ENCODE measurements around the gene BTBD1.
A peak's percentile ranks its signal among the peaks of the same experiment; 100 is the strongest.
"Not testable (repeated sequence)": the region's sequence is repeated elsewhere in the genome, so short reads cannot be mapped to it uniquely, and the experiment has no call there.

Gene BTBD1

DNA sequence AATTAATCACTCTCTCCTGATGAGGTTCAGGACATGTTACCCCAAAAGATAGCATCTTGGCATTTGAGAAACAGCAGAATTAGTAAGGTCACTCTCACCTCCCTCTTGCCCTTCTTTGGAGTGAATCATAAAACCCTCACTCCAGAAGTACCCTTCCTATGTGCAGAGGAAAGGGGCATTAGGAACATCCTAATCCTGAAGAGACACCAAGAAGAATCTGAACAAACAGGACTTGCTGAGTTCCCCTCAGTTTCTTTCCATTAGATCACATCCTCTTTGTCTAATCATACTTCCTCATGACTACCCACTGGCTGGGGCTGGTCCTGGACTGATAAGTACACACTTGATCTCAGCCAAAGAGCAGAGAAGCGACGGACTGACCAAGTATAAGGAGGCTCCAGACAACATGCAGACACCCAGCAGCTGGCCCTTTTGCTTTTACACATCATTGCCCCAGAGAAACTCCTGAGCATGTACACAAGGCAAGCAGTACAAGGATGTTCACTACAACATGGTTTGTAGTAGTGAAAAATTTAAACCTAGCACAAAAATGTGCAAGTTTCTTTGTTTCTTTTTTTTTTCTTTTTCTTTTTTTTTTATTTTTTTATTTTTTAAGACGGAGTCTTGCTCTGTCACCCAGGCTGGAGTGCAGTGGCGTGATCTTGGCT lies 25.4 kb upstream of the BTBD1 start:
- peak; percentile 3 for DNase-seq (ENCODE audit: low spot score)

DNA sequence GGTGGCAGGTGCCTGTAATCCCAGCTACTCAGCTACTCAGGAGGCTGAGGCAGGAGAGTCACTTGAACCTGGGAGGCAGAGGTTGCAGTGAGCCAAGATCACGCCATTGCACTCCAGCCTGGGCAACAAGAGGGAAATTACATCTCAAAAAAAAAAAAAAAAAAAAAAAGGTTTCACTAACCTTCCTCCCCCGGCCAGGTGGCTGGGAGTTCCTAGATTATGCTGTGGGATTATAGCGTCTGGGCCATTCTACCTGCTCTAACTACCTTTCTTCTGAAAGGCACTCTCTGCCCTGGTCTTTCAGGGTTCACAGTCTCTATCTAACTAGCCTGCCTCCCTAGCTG lies 24.9 kb upstream of the BTBD1 start:
- not testable (repeated sequence) for DNase-seq (ENCODE audit: low spot score)

DNA sequence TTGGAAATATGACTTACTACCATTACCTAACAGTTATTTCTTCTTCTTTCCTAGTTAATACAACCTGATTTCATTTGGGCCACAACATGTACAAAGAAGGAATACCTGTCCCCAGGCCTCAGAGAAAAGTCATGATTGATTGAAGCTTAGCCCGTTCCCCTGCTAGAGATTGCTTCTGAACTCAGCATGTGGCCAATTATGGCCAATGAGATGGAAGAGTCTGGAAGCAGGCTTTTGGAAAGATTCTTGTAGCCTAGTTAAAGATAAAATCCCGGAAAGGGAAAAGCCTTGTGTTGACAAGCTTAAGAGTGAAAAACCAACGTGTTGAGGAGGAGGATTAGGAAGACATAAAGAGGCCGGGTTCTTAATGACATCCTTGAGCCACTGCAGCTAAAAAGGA lies 23.4 kb upstream of the BTBD1 start:
- DNase-seq (ENCODE audit: low spot score), result no peak

DNA sequence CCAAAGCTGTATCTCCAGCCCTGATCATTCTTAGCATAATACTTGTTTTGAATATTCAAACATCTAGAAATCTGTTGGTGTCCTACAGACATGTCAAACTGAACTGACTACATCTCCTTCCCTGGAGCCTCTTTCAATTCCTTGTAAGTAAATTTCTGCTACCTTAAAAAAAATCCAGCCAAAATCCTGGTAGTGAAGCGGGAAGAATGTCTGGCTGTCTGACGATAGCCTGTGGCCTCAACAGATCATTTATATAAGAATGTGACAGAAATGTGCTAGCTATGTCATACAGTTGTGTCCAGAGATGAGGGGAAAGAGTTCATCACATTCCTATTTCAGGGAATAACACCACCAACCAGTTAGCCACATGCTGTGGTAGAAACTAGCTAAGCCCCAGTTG lies 21.8 kb upstream of the BTBD1 start:
- DNase-seq (ENCODE audit: low spot score), result no peak

DNA sequence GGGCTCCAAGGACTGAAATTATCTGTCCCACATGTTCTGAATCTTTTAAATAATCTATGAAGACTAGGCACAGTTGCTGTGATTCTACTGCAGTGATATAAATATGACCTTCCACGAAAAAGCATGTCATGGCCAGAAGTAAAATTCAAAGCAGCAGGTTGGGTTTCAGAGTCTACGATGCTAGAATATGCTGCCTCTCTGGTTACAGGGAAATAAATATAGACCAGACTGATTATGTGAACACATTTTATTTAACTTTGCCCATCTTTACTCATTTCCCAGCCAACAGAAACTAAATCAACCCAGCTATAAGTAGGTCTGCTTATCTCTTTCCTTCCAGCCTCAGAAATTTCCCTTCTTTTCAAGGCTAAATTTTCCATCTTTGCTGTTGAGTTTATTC lies 20.5 kb upstream of the BTBD1 start:
- no peak for DNase-seq (ENCODE audit: low spot score)

DNA sequence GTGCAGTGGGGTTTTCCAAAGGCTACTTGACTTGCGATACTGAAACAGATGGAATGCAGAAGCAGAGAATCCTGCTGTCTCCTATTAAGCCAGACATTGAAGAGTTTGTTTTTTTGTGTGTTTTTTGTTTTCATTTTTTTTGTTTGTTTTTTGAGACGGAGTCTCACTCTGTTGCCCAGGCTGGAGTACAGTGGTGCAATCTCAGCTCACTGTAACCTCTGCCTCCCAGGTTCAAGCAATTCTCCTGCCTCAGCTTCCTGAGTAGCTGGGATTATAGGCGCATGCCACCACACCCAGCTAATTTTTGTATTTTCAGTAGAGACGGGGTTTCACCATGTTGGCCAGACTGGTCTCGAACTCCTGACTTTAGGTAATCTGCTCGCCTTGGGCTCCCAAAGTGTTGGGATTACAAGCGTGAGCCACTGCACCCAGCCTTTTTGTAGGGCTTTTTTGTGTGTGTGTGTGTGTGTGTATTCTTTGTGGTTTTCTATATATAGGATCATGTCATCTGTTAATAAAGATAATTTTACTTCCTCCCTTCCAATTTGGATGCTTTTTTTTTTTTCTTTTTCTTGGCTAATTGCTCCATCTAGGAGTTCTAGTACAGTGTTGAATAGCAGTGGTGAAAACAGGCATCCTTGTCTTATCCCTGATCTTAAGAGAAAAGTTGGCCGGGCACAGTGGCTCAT lies 19.0 kb upstream of the BTBD1 start:
- not testable (repeated sequence) for DNase-seq (ENCODE audit: low spot score)

DNA sequence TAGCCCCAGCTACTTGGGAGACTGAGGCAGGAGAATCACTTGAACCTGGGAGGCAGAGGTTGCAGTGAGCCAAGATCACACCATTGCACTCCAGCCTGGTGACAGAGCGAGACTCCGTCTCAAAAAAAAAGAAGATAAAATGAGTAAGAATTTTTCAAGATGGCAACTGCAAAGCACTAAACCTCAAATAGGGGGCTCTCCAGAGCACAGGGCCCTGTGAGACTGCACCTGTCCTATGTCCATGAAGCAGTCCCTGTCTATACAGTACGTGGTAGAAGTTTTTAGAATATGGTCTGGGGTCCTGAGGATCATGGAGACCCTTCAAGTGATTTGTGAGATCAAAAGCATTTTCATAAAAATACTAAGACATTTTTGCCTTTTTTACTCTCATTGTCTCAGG lies 18.4 kb upstream of the BTBD1 start:
- DNase-seq (ENCODE audit: low spot score), result not testable (repeated sequence)

DNA sequence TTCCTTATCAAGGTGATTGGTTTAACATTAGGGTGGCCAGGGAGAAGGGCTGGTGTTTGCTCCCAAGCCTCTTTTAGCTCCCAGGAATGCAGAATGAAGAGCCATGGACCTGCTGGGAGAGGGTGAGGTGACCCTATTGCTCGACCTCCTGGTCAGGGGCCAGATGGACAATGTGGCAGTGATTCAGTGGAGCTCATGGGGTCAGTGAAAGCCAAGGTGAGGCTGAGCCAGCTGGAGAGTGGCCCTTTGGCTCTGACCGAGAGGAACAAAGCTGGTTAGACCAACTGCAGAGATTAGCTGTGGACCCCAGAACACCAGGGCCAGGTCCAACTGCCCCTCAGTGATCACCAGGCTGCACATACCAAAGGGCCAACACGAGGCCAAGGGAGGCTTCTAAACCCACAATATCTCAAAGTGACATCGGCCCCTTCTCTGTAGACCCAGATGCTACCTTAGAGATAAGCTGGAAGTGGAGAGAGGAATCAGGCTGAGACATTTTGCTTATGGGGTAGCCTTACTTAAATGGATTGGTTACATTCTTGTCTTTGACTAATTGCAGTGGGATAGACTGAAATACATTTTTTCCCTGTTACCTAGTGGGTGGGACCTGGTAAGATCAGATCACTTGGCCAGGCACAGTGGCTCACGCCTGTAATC lies 15.8 kb upstream of the BTBD1 start:
- DNase-seq (ENCODE audit: low spot score), result no peak

DNA sequence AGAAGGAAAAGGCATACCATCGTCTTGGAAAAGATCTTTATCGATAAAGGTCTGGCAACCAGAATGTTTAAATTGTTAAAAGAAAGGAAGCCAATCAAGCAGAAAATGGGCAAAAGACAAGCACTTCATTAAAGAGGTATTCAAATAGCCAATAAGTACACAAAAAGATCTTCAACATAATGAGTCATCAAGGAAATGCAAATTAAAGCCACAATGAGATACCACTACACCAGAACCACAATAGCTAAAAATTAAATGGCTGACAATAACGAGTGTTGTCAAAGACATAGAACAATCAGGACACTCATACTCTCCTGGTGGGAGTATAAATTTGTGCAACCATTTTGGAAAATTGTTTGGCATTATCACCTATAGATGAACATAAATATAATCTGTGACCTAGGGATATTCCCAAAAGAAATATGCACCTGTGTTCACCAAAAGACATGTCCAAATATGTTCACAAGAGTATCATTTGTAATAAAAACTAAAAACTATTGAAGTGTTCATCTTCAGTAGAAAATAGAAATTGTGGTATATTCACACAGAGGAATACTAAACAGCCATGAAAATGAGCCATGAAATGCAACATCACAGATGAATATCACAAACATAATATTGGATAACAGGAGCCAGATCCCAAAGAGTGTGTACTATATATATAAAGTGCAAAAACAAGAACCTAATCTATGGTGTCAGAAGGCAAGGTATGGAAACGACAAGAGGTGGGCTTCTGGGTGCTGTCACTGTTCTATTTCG lies 14.4 kb upstream of the BTBD1 start:
- no peak for DNase-seq (ENCODE audit: low spot score)

DNA sequence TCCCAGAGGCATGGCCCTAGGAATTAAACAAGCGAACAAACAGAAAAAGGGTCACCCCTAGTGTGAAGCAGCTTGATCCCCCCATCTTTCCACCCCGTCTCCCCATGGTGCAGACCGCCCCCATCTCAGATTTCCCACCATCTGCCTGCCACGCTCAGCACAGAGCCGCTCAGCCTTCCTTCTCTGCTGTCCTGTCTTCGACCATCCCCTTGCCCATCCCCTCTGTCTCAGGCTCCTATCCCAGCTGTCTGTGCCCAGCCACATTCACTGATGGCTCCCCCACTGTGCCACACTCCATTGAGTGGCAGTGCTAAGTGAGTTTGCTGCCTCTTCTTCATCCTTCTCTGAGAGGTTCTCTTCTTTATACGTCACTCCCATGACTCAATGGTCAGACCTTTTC lies 11.7 kb upstream of the BTBD1 start:
- no peak for DNase-seq (ENCODE audit: low spot score)

DNA sequence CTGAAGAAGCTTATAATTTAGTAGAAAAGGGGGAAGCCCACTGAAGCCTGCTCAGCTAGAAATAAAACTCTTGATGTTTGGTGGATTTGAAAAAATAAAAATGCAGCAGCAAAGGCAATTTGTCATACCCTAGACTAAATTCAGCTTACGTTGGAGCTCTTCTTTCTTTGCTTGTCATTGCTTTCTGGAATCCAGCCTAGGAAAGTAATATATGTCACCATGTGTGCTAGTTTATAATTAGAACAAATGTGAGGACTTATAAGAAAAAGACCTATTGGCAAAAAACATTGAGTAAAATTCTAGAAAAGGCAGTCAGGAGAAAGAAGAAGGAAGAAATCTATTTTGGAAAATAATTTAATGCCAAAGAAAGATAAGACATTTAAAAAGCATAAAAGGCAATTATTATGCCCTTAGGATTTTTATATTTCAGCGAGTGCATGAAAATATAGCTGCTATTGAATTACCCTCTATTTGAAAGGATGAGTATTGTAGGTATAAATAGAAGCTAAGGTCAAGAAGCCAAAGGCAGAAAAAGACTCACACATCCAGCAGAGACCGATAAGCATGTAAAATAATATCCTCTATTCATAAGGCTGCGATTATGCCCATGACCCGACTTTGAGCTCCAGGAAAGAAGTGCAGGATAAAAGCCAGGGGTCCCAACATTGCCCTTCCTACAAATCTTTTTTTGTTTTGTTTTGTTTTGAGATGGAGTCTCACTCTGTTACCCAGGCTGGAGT lies 10.6 kb upstream of the BTBD1 start:
- no peak for DNase-seq (ENCODE audit: low spot score)

DNA sequence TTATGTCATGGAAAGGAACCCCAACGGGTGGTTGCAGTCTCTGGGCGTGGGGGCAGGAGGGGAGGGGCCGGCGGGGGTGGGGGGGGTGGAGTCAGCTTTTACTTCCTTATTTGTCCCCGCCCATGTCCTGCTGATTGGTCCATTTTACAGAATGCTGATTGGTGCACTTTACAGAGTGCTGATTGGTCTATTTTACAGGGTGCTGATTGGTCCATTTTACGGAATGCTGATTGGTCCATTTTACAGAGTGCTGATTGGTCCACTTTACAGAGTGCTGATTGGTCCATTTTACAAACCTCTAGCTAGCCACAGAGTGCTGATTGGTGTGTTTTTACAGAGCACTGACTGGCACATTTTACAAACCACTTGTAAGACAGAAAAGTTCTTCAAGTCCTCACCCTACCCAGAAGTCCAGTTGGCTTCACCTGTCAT lies 2.2 kb upstream of the BTBD1 start:
- DNase-seq (ENCODE audit: low spot score), result peak; percentile 63

DNA sequence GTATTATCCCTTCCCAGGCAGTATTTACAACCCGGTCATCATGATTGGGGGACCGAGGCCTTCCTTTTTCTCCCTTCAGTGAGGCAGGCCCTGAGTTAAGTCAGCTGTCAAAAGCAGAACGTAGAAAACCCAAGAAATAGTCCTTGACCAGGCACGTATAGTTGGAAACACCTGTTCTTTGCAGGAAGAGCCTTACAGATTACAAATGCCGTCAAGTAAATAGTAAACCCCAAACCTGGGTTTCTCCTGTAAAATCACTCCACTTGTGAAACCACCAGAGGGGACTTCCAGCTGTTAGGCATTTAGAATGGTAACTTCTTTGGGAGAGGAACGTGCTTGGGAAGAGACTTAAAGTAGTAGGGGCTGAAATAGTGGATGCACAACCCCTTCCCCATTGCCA lies 1.0 kb upstream of the BTBD1 start:
- DNase-seq (ENCODE audit: low spot score), result no peak

DNA sequence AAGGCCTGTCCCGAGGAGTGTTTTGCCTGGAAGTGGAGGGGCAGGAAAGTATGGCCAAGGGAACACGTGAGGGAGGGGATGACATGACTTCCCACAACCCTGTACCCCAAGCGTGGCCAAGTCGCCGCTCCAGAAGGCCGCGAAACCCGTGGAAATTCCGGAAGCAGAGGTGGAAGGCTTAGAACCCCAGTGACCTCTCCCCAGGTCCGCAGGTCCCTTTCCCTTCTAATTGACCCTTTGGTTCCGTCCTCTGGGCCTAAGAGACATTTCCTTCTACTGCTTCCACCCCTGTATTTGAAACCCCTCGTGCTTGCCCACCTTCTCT lies 548 bp upstream of the BTBD1 start:
- DNase-seq (ENCODE audit: low spot score), result no peak

DNA sequence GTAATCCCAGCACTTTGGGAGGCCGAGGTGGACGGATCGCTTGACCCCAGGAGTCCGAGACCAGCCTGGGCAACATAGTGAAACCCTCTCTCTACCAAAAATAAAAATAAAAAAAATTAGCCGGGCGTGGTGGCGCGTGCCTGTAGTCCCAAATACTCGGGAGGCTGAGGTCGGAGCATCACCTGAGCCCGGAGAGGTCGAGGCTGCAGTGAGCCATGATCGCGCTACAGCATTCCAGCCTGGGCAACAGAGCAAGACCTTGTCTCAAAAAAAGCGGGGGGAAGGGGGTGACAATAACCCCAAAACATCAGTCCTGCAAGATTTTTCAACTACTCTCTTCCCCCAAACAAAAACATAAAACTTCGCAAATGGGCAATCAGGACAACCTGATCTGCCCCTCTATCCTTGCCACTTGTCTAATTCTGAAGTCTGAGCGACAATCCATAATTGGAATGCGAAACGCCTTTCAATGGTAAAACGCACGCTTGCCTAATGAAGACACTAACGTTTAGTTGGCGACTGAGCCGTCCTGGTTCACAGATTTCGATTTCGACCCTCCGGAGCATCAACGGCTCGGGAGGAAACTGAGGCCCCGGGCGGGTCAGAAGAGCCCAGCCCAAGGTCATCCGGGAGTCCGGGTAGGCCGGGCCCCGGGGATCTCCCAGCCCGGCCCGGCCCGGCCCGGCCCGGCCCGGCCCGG lies 868 bp downstream of the BTBD1 start:
- no peak for DNase-seq (ENCODE audit: low spot score)

DNA sequence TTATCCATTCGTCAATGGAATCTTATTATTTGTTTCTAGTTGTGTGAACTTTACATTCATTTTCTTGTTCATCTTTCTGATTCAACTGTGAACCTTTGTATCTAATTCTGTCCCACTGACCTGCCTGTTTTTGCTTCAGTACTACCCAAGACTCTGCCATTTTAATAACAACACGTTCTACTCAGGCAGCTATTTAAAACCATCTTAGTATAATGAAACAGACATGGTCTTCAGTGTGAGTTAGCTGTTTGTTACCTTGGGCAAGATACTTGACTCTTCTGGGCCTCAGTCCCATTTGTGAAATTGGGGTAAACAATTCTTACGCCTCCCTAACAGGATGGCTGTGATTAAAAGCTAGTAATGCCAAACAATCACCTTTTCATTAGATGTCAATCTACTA lies 1.6 kb downstream of the BTBD1 start:
- no peak for DNase-seq (ENCODE audit: low spot score)

DNA sequence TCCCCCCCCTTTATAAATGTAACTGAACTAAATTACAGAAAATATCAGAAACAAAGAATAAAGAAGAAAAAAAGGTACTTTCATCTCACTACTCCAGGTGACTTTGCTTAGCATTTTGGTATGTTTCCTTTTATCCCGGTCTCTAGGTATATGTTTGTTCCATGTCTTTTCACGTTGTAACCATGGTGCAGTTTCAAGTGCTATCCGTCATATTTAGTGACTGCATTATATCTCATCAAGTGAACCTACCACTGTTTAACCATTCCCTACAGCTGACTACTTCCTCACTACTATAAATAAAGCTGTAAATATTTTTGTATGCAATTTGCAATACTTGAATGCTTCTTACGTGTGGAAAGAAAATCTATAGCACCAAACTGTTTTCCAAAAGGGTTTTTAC lies 2.2 kb downstream of the BTBD1 start:
- no peak for DNase-seq (ENCODE audit: low spot score)

DNA sequence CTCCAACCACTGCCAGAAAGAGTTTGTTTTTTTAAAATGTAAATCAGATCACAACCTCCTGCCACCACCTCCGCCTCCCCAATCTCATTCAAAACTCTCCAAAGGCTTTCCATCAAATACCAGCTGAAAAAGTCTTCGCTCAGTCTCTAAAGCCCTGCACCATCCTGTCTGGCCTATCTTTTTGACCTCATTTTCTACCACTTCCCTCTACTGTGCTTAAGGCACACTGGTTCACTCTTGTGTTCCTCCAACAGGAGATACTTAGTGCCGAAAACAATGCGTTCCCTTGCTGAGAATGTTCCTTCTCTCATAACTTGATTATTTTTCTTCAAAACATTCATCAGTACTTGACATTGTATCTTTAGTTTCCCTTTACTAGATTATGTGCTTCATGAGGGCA lies 3.5 kb downstream of the BTBD1 start:
- no peak for DNase-seq (ENCODE audit: low spot score)

DNA sequence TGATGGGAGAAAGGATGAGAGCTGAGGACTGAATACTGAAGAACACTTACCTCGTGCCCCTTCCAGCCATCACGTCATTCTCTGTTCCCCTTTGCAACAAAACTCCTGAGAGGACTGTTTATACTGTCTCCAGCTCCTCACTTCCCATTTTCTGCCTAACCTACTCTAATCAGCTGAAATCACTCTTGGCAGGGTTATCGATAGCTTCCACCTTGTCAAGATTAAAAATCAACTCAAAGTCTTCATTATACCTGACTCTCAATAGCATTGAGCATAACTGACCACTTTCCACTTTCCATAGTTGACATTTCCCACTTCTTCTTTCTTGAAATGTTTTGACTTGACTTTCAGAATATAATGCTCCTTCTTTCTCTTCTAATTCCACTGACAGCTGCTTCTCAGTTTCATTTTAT lies 4.3 kb downstream of the BTBD1 start:
- no peak for DNase-seq (ENCODE audit: low spot score)

DNA sequence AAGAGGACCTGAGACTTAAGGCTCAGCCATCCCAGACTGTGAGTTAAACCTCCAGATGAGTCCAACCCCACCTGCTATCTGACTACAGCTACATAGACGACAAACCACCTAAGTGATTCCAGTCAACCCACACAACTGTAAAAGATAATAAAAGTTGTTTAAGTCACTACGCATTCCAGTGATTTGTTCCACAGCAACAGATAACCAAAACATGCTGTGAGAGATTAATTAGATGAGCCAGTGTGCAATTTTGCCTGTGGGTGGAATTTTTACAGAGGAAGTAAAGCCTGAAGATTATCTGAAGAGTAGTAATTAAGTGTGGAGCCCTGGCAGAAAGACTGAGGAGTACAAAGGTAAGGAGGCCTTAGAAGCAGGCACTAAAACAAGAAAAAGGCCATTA lies 5.4 kb downstream of the BTBD1 start:
- DNase-seq (ENCODE audit: low spot score), result no peak

DNA sequence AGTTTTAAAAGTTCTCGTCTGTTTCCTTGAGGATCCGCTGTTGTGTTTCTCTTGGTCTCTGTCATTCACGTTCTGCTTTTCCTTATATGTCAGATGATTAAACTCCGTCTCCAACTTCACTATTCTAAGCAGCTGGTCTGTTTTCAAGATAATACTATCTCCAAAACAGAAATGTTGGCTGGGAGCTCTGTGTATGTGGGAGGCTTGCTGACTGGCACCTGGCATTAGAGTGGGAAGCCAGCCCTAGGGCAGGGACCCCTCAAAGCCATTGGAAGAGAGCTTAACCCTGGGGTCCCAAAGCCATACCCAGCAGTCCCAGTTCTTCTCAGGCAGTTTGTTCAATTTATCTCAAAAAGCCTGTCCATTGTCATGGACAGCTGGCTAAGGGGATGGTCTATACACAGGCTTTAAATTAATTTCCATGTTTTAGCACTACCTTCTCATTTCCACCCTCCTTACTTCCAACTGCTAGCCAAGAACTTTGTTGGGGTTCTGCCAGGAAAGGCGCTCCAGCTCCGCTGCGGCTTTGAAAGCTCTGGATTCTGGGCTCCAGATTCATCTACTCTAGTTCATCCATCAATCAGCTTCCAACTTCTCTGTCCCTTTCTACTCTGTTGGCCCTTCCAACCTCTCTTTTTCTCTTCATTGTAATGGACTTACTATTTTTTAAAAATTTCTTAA lies 9.2 kb downstream of the BTBD1 start:
- DNase-seq (ENCODE audit: low spot score), result no peak
